WI38 (cell line): ENCODE results near the gene SIPA1L3.

ENCODE experiments used
- H3K4me3 ChIP-seq: 2 replicates; pipeline ENCODE4 v1.5.1; 2011; ENCODE audit warnings: low read depth, mild to moderate bottlenecking, control low read depth, low read length
- CTCF ChIP-seq: IDR thresholded peaks from 2 replicates; pipeline ENCODE4 v1.5.1; 2012; ENCODE audit warnings: low read depth, mild to moderate bottlenecking, control low read depth, low read length

The SIPA1L3 gene

GRCh38 chr19:38033658-38034491, 126.9 kb downstream of the SIPA1L3 start:
- H3K4me3 ChIP-seq = no peak overlapping the region
- no peak for TF ChIP-seq CTCF

- no peak overlapping the region for H3K4me3 ChIP-seq
- TF ChIP-seq CTCF = no peak
Observed at GRCh38 chr19:38034492-38034860, 127.5 kb downstream of the SIPA1L3 start.

GRCh38 chr19:38035515-38036495, 128.8 kb downstream of the SIPA1L3 start:
- no peak overlapping the region for H3K4me3 ChIP-seq
- TF ChIP-seq CTCF = no peak

- no peak for TF ChIP-seq CTCF
- no peak overlapping the region for H3K4me3 ChIP-seq
Observed at GRCh38 chr19:38036707-38037611, 130.0 kb downstream of the SIPA1L3 start.

- no peak for TF ChIP-seq CTCF
- H3K4me3 ChIP-seq = no peak overlapping the region
Observed at GRCh38 chr19:38039966-38040365, 133.0 kb downstream of the SIPA1L3 start.

GRCh38 chr19:38042132-38042531, 135.1 kb downstream of the SIPA1L3 start:
- no peak for TF ChIP-seq CTCF

More at GRCh38 chr19:38042132-38042531, 135.1 kb downstream of the SIPA1L3 start:
- H3K4me3 ChIP-seq = no peak overlapping the region
